ENCODE data around the gene LDLRAP1.
A peak's percentile ranks its signal among the peaks of the same experiment; 100 is the strongest.
"Not testable (repeated sequence)": the region's sequence is repeated elsewhere in the genome, so short reads cannot be mapped to it uniquely, and the experiment has no call there.

LDLRAP1 gene, protein sequence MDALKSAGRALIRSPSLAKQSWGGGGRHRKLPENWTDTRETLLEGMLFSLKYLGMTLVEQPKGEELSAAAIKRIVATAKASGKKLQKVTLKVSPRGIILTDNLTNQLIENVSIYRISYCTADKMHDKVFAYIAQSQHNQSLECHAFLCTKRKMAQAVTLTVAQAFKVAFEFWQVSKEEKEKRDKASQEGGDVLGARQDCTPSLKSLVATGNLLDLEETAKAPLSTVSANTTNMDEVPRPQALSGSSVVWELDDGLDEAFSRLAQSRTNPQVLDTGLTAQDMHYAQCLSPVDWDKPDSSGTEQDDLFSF

DNA sequence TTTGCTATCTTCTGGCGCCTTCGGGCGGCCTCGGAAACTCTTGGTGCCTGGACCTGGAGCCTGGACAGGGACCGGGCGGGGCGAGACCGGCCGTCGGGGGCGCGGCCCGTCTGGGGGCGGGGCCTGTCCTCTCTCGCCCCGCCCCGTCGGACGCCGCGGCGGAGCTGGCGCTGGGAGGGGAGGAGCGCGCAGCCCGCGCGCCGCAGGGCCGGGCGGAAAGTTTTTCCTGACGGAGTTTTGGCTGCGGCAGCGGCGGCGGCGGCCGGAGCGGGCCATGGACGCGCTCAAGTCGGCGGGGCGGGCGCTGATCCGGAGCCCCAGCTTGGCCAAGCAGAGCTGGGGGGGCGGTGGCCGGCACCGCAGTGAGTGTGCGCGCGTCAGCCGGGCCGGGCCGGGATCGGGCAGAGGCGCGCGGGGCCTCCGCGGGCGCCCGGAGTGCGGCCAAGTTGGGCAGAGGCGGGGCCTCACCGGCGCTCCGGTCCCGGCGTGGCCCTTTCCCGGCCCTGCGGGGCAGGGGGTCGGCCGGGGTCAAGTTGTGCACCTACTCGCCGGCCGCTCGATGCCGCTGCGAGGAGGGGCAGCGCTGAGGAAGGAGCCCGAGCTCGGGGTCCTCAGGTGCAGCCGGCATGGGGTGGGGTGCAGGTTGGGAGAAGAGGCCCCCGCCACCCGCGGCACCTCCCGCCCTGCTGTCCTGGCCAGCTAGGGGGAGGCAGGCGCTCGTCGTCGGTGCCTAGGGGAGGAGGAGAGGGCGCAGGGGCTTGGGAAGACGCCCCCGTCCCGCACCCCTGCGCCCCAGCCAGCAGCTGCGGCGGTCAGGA is at the start of gene LDLRAP1:
Gene LDLRAP1 (plus strand): TSS at position 182 of the 818 bp plus-strand sequence. CDS start 93 bp downstream, at position 275.
- DNase-seq (ENCODE audit: low read depth in 2 of 3, low spot score in 2 of 3): peak; percentile 36 to 47 (median 45)

GRCh38 chr1:25494952-25495351 is 48.5 kb upstream of the LDLRAP1 start:
- DNase-seq (ENCODE audit: low read depth in 2 of 3, low spot score in 2 of 3): no peak

DNA sequence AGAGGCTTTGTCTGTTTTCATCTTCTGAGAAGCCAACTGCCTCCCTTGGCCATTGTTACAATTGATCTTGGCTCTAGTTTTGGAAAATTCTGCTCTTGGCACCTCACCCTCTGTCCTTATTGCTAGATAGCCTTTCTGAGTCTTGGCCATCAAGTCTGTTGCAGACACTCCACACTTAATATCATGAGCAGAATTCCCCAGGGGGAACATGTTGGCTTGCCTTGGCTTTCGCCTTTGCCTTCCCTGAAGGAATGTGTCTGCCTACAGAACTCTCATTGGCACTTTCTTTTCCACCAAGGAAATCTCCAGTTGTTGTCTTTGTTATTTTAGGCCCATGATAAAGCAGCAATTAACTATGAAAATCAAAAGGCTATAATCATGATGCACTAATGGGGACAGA is 42.7 kb upstream of the LDLRAP1 start:
- no peak for DNase-seq (ENCODE audit: low read depth in 2 of 3, low spot score in 2 of 3)

DNA sequence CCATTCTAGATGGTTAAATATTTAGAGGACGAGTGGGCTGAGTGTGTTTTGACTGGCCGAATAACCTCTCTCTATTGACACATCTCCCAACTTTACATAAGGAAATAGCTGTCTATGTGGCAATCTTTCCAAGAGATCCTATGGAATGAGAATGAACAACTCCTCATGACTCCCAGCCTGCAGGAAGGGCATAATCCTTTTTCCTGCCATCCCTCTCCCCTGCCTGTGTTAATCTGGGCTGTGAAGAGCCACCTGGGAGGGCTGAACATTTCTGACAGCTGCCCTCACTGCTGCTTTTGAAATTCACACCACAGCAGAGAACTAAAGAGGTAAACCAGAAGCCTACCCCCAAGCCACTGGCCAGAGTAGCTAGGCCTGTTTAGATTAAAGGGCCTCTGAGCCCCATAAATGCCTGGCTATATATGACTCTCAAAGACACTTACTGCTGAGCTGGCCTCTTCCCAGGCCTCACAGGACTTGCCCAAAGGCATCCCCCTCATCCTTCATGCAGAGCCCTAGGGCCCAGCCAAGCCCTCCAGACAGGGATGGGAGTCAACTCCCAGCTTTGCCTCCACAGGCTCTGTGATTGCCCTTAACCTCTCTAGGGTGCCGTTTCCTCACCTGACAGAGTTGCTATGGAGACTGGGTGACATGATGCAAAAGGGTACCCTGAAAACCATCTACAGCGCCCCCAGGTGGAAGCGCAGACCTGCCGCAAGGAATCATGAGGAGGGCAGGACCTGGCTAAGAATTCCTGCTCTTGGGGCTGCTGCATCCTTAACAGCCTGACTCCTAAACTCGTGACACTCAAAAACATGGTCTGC is 42.0 kb upstream of the LDLRAP1 start:
- DNase-seq (ENCODE audit: low read depth in 2 of 3, low spot score in 2 of 3): no peak

GRCh38 chr1:25502957-25503356 is 40.4 kb upstream of the LDLRAP1 start:
- no peak for DNase-seq (ENCODE audit: low read depth in 2 of 3, low spot score in 2 of 3)

DNA sequence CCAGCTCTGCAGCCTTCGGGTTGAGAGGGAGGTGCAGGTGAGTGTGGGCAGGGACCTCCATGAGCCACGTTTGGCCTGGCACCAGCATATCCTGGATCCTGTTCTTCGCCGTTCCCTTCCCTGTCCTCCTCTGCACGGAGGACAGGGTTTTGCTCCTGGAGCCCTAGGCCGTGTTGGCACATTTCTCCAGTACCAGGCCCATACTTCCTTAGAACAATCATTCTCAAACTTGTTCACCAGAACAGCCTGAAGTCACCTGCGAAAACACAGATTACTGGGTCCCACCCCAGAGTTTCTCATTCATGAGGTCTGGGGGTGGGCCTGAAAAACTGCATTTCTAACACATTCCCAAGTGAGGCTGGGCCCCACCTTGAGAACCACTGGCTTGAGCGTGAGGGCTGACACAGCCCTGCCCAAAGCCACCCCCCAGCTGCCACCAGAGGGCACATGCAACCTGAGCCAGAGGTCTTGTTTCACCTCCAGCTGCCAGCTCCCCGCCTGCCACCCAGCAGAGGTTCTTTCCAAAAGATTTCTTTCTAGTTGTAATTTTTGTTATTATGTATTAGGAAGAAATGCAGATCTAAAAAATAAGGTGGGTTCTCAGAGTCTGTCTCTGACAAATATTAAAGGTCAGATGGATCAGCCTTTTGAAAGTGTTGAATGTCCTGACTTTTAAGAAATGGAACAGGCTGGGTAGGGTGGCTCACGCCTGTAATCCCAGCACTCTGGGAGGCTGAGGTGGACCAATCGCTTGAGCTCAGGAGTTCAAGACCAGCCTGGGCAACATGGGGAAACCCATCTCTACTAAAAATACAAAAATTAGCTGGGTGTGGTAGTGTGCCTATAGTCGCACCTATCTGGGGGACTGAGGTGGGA is 39.6 kb upstream of the LDLRAP1 start:
- DNase-seq (ENCODE audit: low read depth in 2 of 3, low spot score in 2 of 3): no peak

DNA sequence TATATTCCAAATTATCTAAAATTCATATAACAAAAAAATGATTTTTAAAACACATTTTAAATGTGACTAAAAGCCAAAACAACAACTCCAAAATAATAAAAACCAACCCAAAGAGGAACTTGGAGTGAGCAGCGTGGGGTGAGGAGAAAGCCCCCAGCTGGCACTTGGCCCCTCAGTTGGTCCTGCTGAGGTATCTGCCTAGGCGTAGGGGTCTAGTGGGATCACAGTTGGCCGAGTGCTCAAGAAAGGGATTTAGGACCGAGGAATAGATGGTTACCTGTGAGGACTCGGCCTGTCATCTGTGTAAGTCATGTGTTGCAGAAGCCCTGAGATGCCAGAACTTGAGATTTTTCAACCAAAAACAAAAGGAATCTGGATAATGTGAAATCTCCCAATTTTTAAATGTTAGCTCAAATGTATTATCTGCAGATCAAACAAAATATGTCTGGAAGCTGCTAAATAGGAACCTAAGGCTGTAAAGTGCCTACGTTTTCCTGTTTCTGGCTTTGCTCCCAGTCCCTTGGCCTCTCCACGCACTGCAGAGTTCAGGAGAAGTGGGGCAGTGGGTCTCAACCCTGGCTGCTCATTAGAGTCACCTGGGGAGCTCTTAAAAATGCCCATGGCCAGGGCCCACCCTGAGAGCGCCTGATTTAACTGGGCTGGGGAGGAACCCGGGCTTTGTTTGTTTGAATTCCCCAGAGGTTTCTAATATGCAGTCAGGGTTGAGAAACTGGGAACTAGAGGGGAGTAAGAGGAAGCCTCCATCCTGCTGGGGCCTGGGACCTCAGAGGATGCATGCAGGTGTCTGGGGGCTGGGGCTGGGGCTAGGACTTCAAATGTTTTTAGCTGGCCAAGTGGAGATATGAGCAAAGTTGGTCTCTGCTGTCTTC is 38.5 kb upstream of the LDLRAP1 start:
- no peak for DNase-seq (ENCODE audit: low read depth in 2 of 3, low spot score in 2 of 3)

GRCh38 chr1:25505656-25506385 is 37.6 kb upstream of the LDLRAP1 start:
- no peak for DNase-seq (ENCODE audit: low read depth in 2 of 3, low spot score in 2 of 3)

GRCh38 chr1:25506566-25507463 is 36.6 kb upstream of the LDLRAP1 start:
- DNase-seq (ENCODE audit: low read depth in 2 of 3, low spot score in 2 of 3): not testable (repeated sequence)

DNA sequence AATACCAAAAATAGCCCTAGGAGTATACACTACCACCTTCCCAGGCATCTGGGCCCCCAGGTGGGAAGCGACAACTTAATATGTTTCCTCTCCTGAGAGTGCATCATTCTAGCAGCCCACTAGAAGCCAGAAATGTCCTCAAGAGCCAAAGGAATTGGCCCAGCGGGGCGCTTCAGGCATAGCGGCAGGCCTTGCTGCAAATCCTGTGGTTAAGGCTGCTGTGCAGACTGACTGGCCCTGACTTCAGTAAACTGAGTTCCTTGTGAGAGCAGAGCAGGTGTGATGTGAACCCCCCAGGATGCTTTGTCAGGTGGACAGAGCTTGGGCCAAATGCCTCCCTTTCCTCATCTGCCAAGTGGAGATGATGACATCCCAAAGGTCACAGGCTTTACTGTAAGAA is 29.7 kb upstream of the LDLRAP1 start:
- DNase-seq (ENCODE audit: low read depth in 2 of 3, low spot score in 2 of 3): no peak

DNA sequence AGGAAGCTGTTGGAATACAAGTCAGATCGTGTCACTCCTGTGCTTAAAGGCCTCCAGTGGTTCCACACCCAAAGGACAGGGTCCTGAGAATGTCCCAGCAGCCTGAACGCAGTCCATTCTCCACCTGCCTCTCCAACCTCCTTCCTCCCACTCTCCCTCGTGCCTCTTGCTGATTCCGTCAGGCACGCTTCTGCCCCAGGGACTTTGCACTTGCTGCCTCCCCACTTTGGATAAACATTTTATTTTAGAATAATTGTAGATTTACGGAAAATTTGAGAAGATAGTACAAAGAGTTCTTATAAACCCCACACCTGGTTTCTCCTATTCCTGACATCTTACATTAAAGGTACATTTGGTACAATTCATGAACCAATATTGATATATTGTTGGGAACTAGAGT is 28.4 kb upstream of the LDLRAP1 start:
- no peak for DNase-seq (ENCODE audit: low read depth in 2 of 3, low spot score in 2 of 3)

GRCh38 chr1:25516686-25517085 is 26.7 kb upstream of the LDLRAP1 start:
- no peak for DNase-seq (ENCODE audit: low read depth in 2 of 3, low spot score in 2 of 3)

DNA sequence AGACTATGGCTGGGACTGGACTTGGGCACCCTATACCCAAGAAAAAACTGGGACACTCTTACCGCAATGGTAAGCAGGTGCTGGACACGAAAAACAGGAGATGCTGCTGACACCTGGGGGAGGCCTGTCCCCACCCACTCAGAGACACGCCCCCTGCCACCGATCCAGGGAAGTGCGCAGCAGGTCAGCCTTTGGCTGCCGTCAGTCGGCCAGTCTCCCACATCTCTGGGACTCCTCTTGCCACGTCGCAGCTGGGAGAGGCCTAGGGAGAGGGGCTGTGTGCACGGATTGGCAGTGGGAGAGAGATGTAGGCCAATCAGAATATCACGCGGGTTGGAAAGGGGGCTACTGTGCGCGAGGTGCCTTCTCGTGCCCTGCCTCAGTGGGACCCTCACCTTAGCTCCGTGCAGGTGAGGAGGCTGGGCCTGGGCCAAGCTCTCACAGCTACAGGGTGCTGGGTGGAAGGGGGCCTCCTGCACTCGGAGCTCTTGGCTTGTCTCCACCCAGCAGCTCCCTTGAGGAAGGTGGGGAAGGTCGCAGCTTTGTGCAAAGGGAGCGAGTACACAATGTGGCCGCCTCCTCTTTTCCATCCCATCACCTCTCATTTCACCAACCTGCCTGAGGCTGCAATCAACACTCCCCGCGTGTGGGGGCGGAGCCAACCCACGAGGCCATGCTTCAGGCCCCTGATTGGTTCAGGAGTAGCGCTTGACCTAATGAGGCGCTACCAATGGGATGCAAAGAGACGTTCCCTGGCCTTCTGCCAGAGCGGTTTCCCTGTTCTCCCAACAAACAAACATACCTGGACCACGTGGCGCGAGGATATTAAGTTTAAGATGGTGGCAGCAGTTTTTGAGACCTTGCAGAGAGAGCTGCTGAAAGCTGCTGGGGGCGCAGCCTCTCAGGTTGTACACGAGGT is 25.7 kb upstream of the LDLRAP1 start:
- no peak for DNase-seq (ENCODE audit: low read depth in 2 of 3, low spot score in 2 of 3)

GRCh38 chr1:25519624-25520023 is 23.8 kb upstream of the LDLRAP1 start:
- DNase-seq (ENCODE audit: low read depth in 2 of 3, low spot score in 2 of 3): no peak

DNA sequence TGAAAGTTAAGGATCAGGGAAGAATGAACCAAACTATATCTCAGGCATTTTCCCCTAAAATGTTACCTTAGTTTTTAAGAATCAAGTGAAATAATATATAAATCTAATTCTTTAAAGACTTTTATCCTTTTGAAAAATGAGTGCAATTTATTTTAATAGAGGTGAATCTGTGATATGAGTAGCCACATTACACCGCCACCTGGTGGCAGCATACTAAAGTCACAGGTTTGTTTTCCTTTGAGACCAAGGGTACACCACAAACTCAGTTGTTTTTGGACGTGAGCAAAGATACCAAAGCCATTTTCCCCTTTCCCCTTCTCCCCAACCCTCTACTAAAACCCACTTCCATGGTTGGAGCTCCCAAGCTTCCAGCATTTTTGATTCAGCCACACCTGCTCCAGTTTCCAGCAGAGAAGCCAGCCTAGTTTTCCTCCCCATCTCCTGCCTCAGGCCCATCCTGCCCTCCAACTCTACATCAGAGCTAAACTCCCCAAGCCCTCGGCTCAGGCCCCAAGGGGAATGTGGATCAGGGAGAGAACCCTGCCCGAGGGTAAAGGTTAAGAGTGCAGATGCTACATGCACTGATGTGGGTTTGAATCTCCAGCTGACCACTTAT is 22.9 kb upstream of the LDLRAP1 start:
- peak in 2 of 3 experiments; percentile 40 to 43 for DNase-seq (ENCODE audit: low read depth in 2 of 3, low spot score in 2 of 3)

DNA sequence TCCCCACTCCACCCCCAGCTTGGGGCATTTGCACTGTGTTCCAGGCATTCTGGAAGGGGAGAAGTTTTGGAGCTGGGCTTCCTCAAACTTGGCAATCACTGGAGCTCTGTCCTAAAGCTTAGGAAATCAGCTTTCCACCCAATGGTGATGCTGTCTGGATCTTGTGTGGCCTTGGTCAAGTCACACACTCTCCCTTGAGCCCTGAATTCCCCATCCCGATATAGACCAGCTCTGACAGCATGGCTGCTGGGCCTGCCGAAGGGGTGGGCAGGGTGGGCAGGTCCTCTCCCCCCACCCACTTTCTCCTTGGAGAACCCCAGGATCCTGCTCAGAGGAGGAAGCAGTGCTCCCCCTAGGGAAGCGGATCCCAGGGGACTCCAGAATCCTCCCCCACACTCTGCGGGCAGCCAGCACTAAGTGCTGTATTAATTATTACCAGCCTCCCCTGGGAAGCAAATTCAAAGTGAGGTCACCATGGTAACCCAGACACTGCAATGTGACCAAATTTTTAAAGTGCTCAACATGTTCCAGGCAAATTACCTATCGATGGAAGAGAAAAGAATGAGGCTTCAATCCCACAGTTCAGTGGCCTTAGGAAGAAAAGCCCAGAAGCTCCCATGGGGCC is 21.3 kb upstream of the LDLRAP1 start:
- DNase-seq (ENCODE audit: low read depth in 2 of 3, low spot score in 2 of 3): no peak

All from activated CD8-positive, alpha-beta memory T cell treated with anti-CD3 and anti-CD28 coated beads for 48 hours (primary cell).